ENCODE results near the gene ASB2.

ASB2 gene

DNA sequence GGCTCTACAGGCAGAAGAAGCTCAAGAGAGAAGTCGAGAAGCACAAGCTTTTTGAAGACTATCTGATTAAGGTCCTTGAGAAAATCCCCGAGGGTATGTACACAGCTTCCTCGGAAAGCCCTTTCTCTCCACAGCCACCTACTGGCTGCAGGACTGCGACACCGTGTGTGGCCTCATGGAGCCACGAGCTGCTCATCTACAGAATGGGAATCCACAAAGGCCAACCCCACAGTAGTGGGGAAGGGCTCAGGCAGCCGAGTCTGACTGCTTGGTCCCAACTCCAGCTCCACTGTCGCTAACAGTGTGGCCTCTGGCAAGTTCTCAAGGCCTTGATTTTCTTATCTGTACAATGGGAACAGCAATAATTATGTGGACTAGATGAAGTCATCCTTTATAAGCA lies 23.2 kb upstream of the ASB2 start:
- DNase-seq, result no peak

DNA sequence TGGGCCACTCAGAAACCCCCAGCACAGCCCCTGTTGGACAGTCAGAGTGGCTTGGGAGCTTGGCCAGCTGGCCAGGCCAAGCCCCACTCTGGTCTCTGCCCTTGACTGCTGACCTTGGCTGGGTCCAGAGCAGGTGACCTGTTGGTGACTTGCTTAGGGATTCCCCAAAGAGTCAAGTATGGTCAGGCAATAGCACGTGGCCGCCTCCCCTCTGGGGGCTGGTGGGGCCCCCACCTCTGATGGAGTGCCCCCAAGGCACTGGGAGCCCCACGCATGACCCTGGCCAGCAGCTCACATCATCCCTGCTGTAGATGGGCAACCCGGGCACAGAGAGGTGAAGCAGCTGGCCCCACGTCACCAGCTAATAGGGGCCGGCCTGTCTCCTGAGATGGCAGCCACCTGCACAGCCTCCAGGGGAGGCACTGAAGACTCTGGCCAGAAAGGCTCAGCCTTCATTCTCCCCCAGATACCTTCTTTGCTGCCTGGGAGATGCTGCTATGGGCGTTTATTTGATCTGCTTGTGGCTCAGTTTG lies 22.6 kb upstream of the ASB2 start:
- DNase-seq, result no peak

DNA sequence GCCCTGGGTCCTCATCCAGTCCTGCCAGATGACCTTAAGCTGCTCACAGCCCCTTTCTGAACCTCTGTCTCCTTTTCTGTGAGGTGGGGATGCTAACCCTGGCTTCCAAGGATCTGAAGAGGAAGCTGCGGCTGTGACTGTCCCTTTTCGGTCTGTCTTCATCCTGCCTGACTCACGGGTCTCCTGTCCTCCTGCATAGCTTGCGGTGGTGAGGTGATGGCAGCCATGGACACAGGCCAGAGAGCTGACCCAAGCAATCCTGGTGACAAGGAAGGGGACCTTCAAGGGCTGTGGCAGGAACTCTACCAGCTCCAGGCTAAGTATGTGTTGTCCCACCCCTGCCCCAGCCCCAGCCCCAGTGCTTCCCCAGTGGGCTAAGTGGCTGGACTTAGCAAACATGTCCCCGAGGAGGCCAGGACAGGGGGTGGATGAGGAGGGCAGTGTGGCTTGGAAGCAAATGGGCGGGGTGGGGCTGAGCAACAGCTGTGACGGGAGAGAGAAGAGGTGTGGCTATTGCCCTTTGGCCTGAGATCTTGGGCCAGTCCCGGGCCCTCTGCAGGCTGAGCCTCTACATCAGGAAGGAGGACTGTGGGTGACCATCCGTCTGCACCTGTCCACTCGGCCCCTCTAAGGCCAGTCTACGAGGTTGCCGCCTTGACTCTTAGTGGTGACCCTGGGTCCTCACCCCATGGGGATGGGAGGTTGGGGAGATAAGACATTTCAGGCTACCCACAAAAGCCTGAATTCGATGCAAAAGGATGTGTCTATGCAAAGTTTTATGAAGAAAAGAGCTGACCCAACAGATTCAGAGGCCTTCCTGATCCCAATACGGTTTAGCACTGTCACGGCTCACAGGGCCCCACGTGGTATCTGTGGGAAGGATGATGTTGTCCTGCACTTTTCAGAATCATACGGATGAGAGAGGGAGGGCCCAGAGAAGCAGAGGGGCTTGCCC lies 21.8 kb upstream of the ASB2 start:
- DNase-seq, result no peak

DNA sequence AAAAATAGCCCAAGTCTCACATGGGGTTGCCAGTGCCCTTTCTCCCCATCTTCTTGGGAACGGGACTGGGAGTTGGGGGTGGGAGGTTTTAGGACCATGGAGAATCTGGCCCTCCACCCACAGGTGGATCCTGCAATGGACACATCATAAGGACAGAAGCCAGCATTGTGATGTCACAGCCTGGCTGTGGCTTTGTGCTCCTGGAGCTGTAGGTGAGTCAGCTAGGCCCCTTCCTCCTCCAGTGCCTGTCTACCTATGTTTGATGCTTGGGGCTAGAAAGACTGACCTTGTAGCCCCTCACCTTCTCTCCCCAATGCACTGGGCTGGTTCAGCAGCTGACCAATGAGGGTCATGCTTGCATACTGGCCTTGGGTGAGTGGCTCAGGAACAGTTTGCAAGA lies 20.7 kb upstream of the ASB2 start, which contains the start of gene CCDC197:
TSS of gene CCDC197 (plus strand) at position 220 of the 400 bp plus-strand sequence. CDS start 831 bp downstream, outside the sequence.
- DNase-seq, result no peak

DNA sequence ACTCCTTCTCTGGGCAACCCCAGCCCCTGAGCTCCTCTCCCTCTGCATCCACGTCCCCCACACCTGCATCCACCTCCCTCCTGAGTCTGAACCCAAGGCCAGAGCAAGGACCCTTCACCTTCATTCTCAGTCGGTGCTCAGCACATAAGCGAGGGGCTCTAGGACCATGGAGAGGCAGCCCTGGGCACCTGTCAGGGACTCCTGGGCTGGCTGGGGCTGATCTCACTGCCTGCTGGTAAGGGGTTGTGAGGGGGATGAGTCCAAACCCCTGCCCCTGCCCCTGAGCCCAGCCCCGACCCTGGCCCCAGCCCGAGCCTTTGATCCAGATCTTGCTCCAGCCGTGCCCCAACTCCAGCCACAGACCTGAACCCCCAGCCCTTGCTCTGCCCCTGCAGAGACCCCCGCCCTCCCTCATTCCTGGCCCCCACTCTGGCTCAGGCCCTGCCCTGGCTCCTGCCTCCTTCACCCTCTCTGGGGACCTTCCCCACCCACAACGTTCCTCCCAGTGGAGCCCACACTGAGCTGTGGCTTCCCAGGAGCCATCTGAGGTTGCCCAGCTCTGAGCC lies 19.8 kb upstream of the ASB2 start:
- DNase-seq, result no peak

DNA sequence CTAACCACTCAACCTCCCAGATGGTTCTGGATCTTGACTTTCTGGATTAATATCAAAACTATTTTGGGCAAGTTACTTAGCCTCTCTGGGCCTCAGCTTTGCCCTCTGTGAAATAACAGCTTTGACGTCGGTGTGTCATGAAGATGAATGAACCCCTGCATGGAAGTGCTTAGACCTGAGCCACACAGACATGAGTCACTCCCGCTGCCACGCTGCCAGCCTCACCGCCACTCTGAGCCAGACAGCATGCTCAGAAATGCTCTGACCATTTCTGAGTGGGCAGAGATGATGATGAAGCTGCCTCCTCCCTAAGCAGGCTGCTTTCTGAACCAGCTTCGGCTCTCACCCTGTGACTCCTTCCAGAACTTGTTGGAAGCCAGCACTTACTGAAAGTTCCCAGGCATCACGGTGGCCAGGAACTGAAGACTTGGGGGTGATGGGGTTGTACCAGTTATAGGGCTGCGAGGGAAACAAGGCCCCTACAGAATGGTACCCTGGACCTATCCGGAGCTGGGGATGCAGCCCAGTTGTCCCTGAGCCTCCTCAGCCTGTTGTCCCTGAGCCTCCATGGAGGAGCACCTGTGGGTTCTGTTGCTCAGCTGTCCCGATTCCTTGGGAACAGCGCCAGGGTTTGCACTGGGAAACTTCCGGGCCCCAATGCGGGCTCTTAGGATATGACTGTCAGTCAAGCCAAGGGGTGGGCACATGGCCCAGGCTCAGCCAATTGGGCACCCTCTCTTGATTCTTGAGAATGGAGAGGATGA lies 18.7 kb upstream of the ASB2 start:
- peak; percentile 6 for DNase-seq

DNA sequence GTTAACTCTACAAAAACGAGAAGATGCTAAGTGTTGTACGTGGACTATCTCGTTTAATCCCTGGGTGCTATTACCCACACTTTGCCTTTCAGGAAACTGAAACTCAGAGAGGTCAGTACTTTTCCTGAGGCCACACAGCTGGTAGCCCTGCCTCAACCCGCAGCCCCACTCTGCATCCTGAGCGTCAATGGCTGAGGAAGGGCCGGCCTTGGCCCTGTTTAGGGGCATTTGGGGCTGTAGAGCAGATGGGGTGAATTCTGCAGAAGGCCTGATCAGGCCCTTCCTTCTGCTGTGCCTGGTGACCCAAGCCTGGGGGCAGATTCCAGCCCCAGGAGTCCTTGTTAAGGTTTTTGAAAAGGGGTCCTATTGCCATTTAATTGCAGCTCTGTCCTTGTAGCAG lies 17.0 kb upstream of the ASB2 start:
- no peak for DNase-seq

DNA sequence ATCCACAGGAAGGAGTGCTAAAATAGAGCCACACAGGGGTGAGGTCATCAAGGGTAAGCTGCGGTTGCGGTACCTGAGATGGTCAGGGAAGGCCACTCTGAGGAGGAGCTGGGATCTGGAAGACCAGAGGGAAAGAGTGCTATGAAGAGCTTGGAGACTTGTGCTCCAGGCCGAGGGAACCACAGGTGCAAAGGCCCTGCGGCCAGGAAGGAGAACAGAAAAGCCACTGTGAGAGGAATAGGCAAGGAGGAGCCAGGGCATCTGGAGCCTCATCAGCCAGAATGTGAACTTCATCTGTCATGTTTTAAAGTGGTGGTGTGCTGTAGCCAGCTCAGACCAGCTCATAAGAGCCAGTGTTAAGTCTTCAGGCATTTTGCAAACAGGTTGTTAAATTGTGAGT lies 15.3 kb upstream of the ASB2 start:
- DNase-seq, result no peak

DNA sequence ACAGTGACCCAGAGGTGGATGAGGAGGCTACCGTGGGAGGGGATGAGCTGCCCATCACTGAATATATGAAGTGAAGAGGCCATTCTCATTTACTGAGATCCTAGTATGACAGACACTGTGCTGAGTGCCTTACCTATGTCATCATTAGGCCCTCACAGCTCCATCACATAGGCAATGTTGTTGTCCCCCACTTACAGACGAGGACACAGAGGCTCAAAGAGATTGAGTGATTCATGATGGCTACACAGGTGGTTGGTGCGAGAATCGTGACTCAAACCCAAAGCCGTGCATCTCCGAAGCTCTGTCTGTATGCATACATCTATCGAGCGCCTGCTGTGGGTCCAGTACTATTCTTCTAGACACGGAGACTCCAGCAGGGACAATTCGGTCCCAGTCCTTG lies 14.8 kb upstream of the ASB2 start:
- no peak for DNase-seq

DNA sequence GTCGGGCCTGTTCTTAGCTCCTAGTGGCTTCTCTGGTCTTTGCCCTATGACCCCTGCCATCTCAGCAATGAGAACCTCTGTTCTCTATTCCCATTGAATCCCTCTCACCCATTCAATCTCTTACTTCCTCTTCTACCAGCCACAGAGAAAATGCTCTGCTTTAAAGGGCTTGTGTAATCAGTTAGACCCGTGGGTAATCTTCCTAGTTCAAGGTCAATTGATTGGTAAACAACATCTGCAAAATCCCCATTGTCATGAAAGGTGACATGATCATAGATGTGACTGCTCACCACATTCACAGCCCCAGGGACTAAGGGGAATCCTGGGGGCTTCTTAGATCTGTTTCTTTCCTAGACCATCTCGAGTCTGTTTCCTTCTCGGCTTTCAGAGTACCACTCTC lies 13.6 kb upstream of the ASB2 start:
- no peak for DNase-seq

DNA sequence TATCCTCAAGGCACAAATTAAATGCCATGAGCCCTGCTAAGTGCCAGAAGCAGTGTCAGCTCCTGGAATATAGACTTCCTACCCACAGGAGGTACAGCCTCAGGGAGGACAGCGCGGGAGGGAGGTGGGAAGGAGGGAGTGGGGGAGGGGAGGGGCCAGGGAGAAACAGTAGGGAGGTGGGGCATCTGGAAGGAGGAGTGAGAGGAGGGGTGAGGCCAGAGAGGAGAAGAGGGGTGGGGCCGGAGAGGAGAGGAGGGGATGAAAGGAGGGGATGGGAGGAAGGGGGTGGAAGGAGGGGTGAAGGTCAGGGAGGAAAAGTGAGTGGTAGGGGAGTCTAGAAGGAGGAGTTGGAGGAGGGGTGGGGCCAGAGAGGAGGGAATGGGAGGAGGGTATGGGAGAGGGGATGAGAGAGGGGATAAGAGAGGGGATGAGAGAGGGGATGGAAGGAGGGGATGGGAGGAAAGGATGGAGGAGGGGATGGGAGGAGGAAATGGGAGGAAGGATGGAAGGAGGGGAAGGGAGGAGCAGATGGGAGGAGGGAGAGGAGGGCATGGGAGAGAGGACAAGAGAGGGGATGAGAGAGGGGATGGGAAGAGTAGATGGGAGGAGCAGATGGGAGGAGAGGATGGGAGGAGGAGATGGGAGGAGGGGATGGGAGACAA lies 11.6 kb upstream of the ASB2 start:
- no peak for DNase-seq

DNA sequence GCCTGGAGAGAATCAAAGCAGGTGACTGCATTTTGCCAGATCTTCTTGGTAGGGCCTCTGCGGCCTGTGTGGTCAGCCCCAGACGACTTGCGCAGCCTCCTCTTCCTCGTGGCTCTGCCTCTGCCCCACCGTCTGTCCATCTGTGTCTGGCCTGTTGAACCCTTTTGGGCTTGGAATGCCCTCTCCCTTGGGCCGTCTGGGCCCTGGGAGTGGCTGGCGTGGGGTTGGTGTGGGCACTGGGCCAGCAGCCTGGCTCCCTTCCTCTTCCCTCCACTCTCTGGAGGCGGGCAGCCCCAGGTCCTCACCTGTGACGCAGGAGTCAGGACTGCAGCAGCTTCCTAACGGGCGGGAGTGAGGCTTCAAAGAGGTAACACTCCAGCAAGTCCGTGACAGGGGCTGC lies 11.0 kb upstream of the ASB2 start:
- no peak for DNase-seq

DNA sequence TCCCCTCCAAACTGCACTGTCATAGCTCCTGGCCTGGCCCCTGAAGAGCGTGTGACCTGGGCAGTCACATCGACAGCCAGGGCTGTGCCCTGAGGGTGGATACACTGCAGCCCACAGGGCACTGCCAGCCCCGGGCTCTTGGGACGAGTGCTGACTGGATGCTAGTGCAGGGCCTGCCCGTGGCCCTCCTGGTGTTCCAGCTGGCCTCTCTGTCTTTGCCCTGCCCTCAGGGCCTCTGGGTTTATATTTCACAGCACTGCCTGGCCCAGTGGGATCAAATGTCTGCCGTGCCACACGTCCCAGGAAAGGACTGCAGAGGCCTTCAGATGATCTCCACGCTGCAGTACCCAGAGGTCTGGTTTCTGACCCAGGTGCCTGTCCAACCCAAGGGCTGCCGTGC lies 10.6 kb upstream of the ASB2 start:
- no peak for DNase-seq

DNA sequence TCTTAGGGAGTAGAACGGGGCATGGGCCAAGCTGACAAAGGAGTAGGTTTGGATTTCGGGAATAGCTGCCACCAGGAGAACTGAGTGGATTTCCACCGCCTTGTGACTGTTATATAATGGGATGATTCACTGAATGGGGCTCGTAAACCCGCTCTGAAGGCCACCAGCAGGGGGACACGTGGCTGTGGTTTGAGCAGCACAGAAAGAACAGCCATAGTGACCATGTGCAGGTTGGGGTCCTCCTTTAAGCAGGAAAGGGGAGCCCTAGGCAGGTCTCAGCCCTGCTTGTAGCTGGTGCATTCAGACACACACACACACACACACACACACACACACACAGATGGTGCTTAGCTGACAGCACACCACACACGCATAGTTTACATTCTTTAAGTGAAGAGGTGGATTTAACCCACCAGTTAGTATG lies 8.6 kb upstream of the ASB2 start:
- DNase-seq, result no peak

DNA sequence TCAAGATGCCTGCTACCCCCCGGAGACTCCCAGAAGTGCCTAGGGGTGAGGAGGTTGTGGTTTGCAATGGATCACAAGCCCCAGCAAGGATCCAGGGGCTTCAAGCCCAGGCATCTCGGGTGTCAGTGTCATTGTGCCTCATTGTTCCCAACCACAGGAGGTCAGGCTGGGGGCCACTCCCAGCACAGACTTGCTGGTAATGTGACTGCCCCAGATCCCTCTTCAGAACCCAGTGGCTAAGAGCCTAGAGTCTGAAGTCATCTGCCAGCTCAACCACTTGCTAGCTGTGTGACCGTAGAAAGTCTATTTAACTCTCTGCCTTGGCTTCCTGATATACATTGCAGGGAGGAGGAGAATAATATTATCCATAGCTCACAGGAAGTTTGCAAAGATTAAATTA lies 7.7 kb upstream of the ASB2 start:
- no peak for DNase-seq

DNA sequence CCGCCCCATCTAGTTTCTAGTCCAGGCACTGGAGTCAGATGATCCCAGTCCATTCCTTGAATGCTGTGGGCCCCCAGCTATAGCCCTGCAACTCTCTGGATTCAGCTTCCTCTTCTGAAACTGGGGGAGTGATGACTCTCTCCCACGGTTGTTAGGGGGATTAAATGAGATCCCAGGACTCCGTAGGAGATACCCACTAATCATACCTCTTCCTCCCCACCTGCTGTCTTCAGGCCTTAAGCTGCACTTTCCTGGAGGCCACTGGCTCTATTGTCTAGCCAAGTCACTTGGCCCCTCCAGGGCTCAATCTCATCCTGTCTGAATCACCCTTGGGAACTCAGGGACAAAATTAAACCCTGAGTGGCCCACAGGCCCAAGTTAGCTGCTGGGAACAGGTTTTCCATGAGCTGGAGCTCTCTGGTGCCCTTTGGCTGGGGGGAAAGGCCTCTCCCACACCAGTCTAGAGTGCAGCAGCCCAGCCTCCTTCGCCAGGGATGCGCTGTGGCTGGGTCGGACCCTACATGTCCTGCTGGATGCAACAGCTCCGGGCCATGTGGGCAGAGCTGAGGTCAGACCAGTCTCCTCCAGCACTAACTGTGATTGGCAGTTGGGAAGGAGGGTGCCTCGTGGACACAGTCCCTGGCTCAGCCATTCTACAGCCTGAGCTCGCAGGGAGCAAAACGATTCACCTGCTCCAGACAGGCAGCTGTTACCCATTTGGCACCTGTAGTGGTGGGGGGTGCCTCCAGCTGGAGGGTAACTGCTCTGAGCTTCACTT lies 6.0 kb upstream of the ASB2 start:
- no peak for DNase-seq

DNA sequence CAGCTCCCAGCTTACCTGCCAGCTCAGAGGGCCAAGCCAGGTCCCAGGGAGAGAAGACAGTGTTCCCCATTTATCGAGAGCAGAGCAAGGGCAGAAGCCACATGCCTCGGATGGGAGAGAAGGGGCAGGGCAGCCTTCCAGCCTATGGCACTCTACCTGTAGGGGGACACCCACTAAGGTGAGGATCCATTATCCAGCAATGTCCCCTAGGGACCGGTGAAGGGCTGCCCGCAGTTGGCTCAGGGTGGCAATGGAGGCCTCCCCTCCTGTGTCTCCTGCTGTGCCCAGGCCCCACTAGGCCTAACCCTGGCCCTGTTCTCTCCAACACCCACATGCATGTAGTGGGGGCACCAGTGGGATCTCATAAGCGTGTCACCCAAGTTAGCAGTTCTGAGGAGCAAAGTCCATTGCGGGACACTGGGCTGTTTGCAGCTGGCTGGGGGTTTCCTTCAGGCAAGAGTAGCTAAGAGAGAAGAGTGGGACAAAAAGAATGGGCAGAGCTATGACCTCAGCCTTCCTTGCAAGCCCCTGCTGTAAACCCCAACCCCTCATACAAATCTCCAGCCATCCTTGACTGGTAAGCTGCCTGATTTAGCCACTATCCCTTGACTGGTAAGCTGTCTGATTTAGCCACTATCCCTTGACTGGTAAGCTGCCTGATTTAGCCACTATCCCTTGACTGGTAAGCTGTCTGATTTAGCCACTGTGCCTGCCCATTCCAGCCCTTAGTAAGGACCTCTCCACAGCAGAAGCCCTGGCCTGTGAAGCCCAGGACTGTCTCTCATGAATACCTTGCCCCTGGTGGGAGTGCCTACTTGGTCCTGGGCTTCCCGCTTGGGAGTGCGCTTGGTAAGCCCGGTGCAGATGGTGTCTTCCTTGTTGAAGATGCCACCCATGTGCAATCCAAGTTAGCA lies 5.2 kb upstream of the ASB2 start:
- no peak for DNase-seq

DNA sequence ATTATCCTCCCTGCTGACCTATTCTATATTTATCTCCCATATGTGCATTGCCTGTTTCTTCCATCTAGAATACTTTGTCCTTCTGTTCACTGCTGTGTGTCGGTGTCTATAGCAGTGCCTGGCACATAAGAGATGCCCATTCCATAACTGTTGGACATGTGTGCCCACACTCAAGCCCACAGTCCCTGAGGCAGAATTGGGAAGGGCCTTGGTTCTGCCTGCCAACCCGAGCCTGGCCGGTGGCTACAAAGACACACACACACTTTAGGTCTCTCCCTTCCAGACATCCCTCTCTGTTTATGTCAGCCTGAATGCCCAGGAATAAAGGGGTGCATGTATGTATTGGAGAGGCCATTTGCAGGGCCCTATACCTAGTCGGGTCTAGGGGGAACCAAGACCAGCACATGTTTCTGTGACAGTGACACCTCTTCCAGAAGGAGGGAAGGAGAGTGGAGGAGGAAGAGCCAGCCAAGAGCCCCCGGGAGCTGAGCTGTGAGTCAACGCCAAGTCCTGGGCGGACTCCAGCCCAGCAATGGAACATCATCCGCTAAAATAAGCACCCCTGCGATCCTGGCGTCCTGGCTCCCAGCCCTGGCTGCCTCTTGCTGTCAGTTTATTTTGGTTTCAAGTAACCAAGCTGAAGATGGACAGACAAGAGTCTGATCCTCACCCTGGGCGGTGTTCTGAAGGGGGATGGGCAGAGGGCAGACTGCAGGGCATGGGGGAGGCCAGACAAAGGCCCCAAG lies 4.3 kb upstream of the ASB2 start:
- no peak for DNase-seq

DNA sequence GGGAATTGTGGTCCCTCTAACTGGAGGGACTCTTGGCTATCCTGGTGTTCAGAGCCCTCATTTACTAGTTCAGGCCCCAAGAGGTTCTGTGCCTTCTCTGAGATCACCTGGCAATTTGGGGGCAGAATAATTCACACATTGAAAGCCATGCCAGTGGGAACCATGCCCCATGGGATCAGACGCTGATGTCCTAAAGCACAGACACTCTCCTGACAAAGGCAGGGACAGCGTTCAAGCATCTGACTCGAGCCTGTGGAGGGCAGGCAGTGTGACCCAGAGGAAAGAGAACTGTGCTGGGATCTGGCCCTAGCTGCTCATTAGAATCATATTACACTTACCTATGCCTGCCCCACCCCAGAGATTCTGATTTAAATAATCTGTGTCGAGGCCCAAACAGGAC lies 2.4 kb upstream of the ASB2 start:
- DNase-seq, result no peak

Measured in CD4-positive, alpha-beta T cell treated with Interleukin-4 for 4 hours (primary cell).